Upper lobe of left lung (tissue), 6 donors: ENCODE measurements around the gene FMO2. TPM values are rescaled to one million over a fixed set of nuclear protein-coding genes. Genes with fewer than 3 reads are reported as not detected.

Source experiments
- ATAC-seq, 2 donors: fragments of 200-7000 bp; cut with Tn5 transposase; one replicate each; pipeline ENCODE4 v1.9.1; 2022; ENCODE audit warnings: mild to moderate bottlenecking in 2 of 2, moderate library complexity in 2 of 2; ENCODE audit not compliant: low FRiP score in 2 of 2
- DNase-seq, 2 donors: peaks; one replicate each; pipeline ENCODE4 v3.0.0-alpha.2; 2019 to 2020
- H3K27ac ChIP-seq, 4 donors: fragments of 200-600 bp; sonication (generic); one replicate each; pipeline ENCODE4 v1.5.1; 2016 to 2019
- H3K27me3 ChIP-seq, 4 donors: fragments of 200-600 bp; sonication (generic); one replicate each; pipeline ENCODE4 v1.5.1; 2017 to 2019
- H3K36me3 ChIP-seq, 4 donors: fragments of 200-600 bp; sonication (generic); one replicate each; pipeline ENCODE4 v1.5.1; 2016 to 2019
- H3K4me1 ChIP-seq, 4 donors: fragments of 200-600 bp; sonication (generic); one replicate each; pipeline ENCODE4 v1.5.1; 2018 to 2019
- H3K4me3 ChIP-seq, 4 donors: fragments of 200-600 bp; sonication (generic); one replicate each; pipeline ENCODE4 v1.5.1; 2017 to 2019; ENCODE audit warnings: mild to moderate bottlenecking in 2 of 4, moderate library complexity in 1 of 4
- H3K9me3 ChIP-seq, 4 donors: fragments of 200-600 bp; sonication (generic); one replicate each; pipeline ENCODE4 v1.5.1; 2018 to 2019
- CTCF ChIP-seq, 6 experiments: fragments of 450-650 bp in 4 of 6; fragments of 200-600 bp in 2 of 6; sonication (generic) in 2 of 6; IDR thresholded peaks; one replicate each; pipeline ENCODE4 v1.5.1; 2016 to 2019; ENCODE audit warnings: antibody characterized with exemption in 6 of 6
- EP300 ChIP-seq, 4 donors: sonication (generic); formaldehyde crosslinking; IDR thresholded peaks; one replicate each; pipeline ENCODE4 v1.5.1; 2017; ENCODE audit warnings: antibody characterized with exemption in 4 of 4, control low read depth in 2 of 4
- POLR2A ChIP-seq, 4 donors: fragments of 450-650 bp; IDR thresholded peaks; one replicate each; pipeline ENCODE4 v1.5.1; 2016 to 2017; ENCODE audit warnings: antibody characterized with exemption in 4 of 4, mild to moderate bottlenecking in 2 of 4
- POLR2AphosphoS5 ChIP-seq, 2 donors: sonication (generic); formaldehyde crosslinking; IDR thresholded peaks; one replicate each; pipeline ENCODE4 v1.5.1; 2017; ENCODE audit warnings: antibody characterized with exemption in 2 of 2
- WGBS, 2 donors: methylation state at CpG; one replicate each; pipeline ENCODE4 v1.1.5; 2017 to 2018; 5-methylcytosine and 5-hydroxymethylcytosine counted together
- total RNA-seq, 6 donors: library from RNA; depleted of rRNA in 4 of 6; stranded (reverse); fragments of >200 nt in 4 of 6; gene quantifications; one replicate each; pipeline versions ENCODE4 v1.1.0 to v1.2.1, GENCODE V29; 2016 to 2021
- donor health status: DM: no; HTN: no; CAD: no; lungs with moderate emphysema.
- donor health status: DM: no; HTN: yes; CAD: no; lungs with severe emphysema.

Gene FMO2
- total RNA-seq, 6 donors from 2014 or later, result 118 to 259 (median 169) TPM

GRCh38 chr1:171195767-171196166 lies 10.7 kb downstream of the FMO2 start:
- TF ChIP-seq EP300 (IDR thresholded peaks at IDR 0.05), result no peak
- no peak for TF ChIP-seq POLR2A (IDR thresholded peaks at IDR 0.05)
- no peak for TF ChIP-seq POLR2AphosphoS5 (IDR thresholded peaks at IDR 0.05)
- TF ChIP-seq CTCF (IDR thresholded peaks at IDR 0.05), result no peak
- no peak for DNase-seq
- no peak for ATAC-seq
- Histone ChIP-seq H3K27ac (no peak overlapping the region), H3K36me3 (peaks cover 0 to 35% (median 0%) of the 10 kb centered on the region in 4 donors), H3K9me3 (no peaks in the 10 kb centered on the region), H3K4me1 (peaks cover 0 to 7% (median 0%) of the 10 kb centered on the region in 4 donors), H3K27me3 (no peaks in the 10 kb centered on the region), H3K4me3 (no peak overlapping the region)
- 70 to 73% methylated on average over 3 of the region's 3 CpGs for WGBS, 2 donors

- Histone ChIP-seq H3K27ac (no peak overlapping the region), H3K4me1 (peaks cover 0 to 7% (median 0%) of the 10 kb centered on the region in 4 donors), H3K36me3 (peaks cover 0 to 36% (median 0%) of the 10 kb centered on the region in 4 donors), H3K27me3 (no peaks in the 10 kb centered on the region), H3K4me3 (no peak overlapping the region), H3K9me3 (no peaks in the 10 kb centered on the region)
- DNase-seq (no peak), ATAC-seq (no peak)
- 89 to 92% methylated on average over 3 of the region's 3 CpGs for WGBS, 2 donors
- TF ChIP-seq EP300 (IDR thresholded peaks at IDR 0.05), result no peak
- no peak for TF ChIP-seq CTCF (IDR thresholded peaks at IDR 0.05)
- no peak for TF ChIP-seq POLR2AphosphoS5 (IDR thresholded peaks at IDR 0.05)
- TF ChIP-seq POLR2A (IDR thresholded peaks at IDR 0.05), result no peak
These were observed 11.3 kb downstream of the FMO2 start for GRCh38 chr1:171196351-171196750.

DNA sequence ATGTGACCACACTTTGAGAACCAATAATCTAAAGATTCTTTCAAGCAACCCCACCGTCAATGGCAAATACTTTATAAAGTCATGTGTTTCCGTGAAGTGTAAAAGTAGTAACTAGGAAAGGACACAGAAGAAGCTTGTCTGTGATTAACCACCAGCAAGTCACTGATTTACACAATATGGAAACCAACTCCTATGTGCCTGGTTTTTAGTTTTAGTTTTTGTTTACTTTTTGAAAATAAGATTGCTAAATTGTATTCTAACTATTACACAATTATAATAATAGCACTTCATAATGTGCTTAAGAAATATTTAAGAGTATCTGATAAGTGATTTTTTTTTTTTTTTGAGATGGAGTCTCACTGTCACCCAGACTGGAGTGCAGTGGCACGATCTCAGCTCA lies 13.0 kb downstream of the FMO2 start:
- Histone ChIP-seq H3K27me3 (no peaks in the 10 kb centered on the region), H3K27ac (no peak overlapping the region), H3K4me1 (peaks cover 0 to 7% (median 0%) of the 10 kb centered on the region in 4 donors), H3K4me3 (no peak overlapping the region), H3K36me3 (peaks cover 0 to 36% (median 0%) of the 10 kb centered on the region in 4 donors), H3K9me3 (no peaks in the 10 kb centered on the region)
- no peak for ATAC-seq
- DNase-seq, result no peak
- TF ChIP-seq POLR2AphosphoS5 (IDR thresholded peaks at IDR 0.05) (no peak), POLR2A (IDR thresholded peaks at IDR 0.05) (no peak), CTCF (IDR thresholded peaks at IDR 0.05) (no peak), EP300 (IDR thresholded peaks at IDR 0.05) (no peak)
- WGBS, 2 donors, result 67 to 81% methylated on average over 3 of the region's 3 CpGs

DNA sequence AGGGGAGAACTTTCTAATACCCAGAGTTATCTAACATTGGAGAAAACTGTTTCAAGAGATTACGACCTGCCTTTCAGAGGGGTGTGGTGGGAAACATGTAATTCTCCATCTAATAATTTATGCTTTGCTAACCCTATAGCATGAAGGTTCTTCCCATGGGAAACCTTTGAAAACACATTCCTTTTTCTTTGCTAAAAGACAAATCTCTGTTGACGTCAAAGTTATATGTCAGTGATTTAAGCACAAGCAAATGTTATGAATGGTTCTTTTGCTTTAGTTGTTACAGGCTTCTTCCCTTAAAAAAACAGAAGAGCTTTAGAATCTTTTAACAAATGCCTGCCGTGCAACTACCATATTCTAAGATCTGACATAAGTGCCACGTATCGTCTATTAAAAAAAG lies 19.2 kb downstream of the FMO2 start:
- Histone ChIP-seq H3K9me3 (no peaks in the 10 kb centered on the region), H3K27ac (no peak overlapping the region), H3K4me3 (no peak overlapping the region), H3K27me3 (no peaks in the 10 kb centered on the region), H3K4me1 (peaks cover 0 to 5% (median 0%) of the 10 kb centered on the region in 4 donors), H3K36me3 (peaks cover 0 to 45% (median 2%) of the 10 kb centered on the region in 4 donors)
- ATAC-seq, result no peak
- TF ChIP-seq EP300 (IDR thresholded peaks at IDR 0.05), result no peak
- no peak for TF ChIP-seq CTCF (IDR thresholded peaks at IDR 0.05)
- no peak for TF ChIP-seq POLR2A (IDR thresholded peaks at IDR 0.05)
- no peak for TF ChIP-seq POLR2AphosphoS5 (IDR thresholded peaks at IDR 0.05)
- WGBS, 2 donors, result 82 to 84% methylated on average over 5 of the region's 5 CpGs
- no peak for DNase-seq
